GM18505 (cell line): Measurements from ENCODE around the gene ETNPPL.
"Not testable (repeated sequence)": the region's sequence is repeated elsewhere in the genome, so short reads cannot be mapped to it uniquely, and the experiment has no call there.

Experiments used
- ATAC-seq: cut with Tn5 transposase; IDR thresholded peaks from one replicate; pipeline ENCODE4 v1.9.1; 2021; ENCODE audit not compliant: unreplicated experiment
- POLR2A ChIP-seq: IDR thresholded peaks from 4 replicates; pipeline ENCODE4 v1.6.1; 2011; ENCODE audit warnings: borderline replicate concordance; ENCODE audit not compliant: insufficient read depth, insufficient read length; ENCODE audit errors: extremely low read depth

ETNPPL gene

GRCh38 chr4:108744307-108744706, 18.5 kb downstream of the ETNPPL start:
- no peak for ATAC-seq
- no peak for TF ChIP-seq POLR2A

- no peak for TF ChIP-seq POLR2A
- ATAC-seq: no peak
These were observed 20.1 kb downstream of the ETNPPL start for GRCh38 chr4:108742451-108743420.

GRCh38 chr4:108738003-108738706, 24.7 kb downstream of the ETNPPL start:
- ATAC-seq: no peak
- TF ChIP-seq POLR2A: no peak

GRCh38 chr4:108731006-108731405, 31.8 kb downstream of the ETNPPL start:
- ATAC-seq: no peak
- no peak for TF ChIP-seq POLR2A

- TF ChIP-seq POLR2A: no peak
- no peak for ATAC-seq
These were observed 32.3 kb downstream of the ETNPPL start for GRCh38 chr4:108730579-108730978.

- no peak for TF ChIP-seq POLR2A
- no peak for ATAC-seq
These were observed 33.1 kb downstream of the ETNPPL start for GRCh38 chr4:108729731-108730130.

- no peak for TF ChIP-seq POLR2A
- no peak for ATAC-seq
These were observed 37.4 kb downstream of the ETNPPL start for GRCh38 chr4:108725457-108725856.

- ATAC-seq: no peak
- TF ChIP-seq POLR2A: no peak
These were observed 45.5 kb downstream of the ETNPPL start for GRCh38 chr4:108717386-108717785.

- no peak for ATAC-seq
- no peak for TF ChIP-seq POLR2A
These were observed 46.5 kb downstream of the ETNPPL start for GRCh38 chr4:108716340-108716739.

GRCh38 chr4:108714880-108715279, 48.0 kb downstream of the ETNPPL start:
- no peak for ATAC-seq
- TF ChIP-seq POLR2A: no peak

GRCh38 chr4:108710578-108710977, 52.3 kb downstream of the ETNPPL start:
- ATAC-seq: not testable (repeated sequence)

GRCh38 chr4:108709722-108710121, 53.1 kb downstream of the ETNPPL start:
- ATAC-seq: no peak
- no peak for TF ChIP-seq POLR2A

- no peak for ATAC-seq
- no peak for TF ChIP-seq POLR2A
These were observed 53.6 kb downstream of the ETNPPL start for GRCh38 chr4:108709234-108709633.

- no peak for ATAC-seq
- no peak for TF ChIP-seq POLR2A
These were observed 56.6 kb downstream of the ETNPPL start for GRCh38 chr4:108706289-108706688.
